HFFc6 (cell line): Measurements from ENCODE around the gene SKIDA1. TPM values are rescaled to one million over a fixed set of nuclear protein-coding genes. Genes with fewer than 3 reads are reported as not detected.

Experiments used
- DNase-seq: peaks from one replicate; pipeline ENCODE4 v3.0.0-alpha.2; 2018
- H3K27ac Mint-ChIP-seq: 2 replicates; pipeline ENCODE4 v1.8.0; 2020; ENCODE audit warnings: mild to moderate bottlenecking, mixed read lengths
- H3K27me3 Mint-ChIP-seq: 2 replicates; pipeline ENCODE4 v1.8.0; 2021; ENCODE audit warnings: mild to moderate bottlenecking, moderate library complexity, mixed read lengths; ENCODE audit not compliant: insufficient read depth
- H3K36me3 Mint-ChIP-seq: 2 replicates; pipeline ENCODE4 v1.8.0; 2021; ENCODE audit warnings: low read depth, mixed read lengths
- H3K4me1 Mint-ChIP-seq: 2 replicates; pipeline ENCODE4 v1.8.0; 2020; ENCODE audit warnings: low read depth, mixed read lengths
- H3K4me3 Mint-ChIP-seq: 2 replicates; pipeline ENCODE4 v1.8.0; 2020; ENCODE audit warnings: mild to moderate bottlenecking, moderate library complexity, mixed read lengths
- H3K9me3 Mint-ChIP-seq: 2 replicates; pipeline ENCODE4 v1.8.0; 2020; ENCODE audit warnings: mild to moderate bottlenecking, mixed read lengths
- CTCF ChIP-seq: fragments of 200-600 bp; sonication (generic); IDR thresholded peaks from 2 replicates; pipeline ENCODE4 v1.5.0; 2021; ENCODE audit warnings: antibody characterized with exemption, mild to moderate bottlenecking
- total RNA-seq, 6 experiments: library from RNA; stranded (reverse); fragmentation: NEBNext Ultra II Directional; extraction: Animal tissue kit (Norgen Biotek cat#: 25700); gene quantifications; 2 replicates in 1 of 6; 3 replicates in 5 of 6; pipeline ENCODE4 v1.2.3, GENCODE V29; 2021

Gene SKIDA1
- total RNA-seq, 6 experiments from 2014 or later = 0.35 to 0.71 (median 0.46) TPM

- no peak for TF ChIP-seq CTCF
- H3K27ac Mint-ChIP-seq = no peak overlapping the region
- H3K4me1 Mint-ChIP-seq = peaks cover 12% of the 10 kb centered on the region; the same call in 1 of the 2 replicates
- H3K9me3 Mint-ChIP-seq = no peaks in the 10 kb centered on the region
- no peaks in the 10 kb centered on the region for H3K36me3 Mint-ChIP-seq
- H3K4me3 Mint-ChIP-seq = no peak overlapping the region
- peaks cover 7% of the 10 kb centered on the region; the same call in 1 of the 2 replicates for H3K27me3 Mint-ChIP-seq
- no peak for DNase-seq
These were observed 18.3 kb downstream of the SKIDA1 start for GRCh38 chr10:21507150-21507549.

GRCh38 chr10:21506351-21506750, 19.1 kb downstream of the SKIDA1 start:
- no peak for TF ChIP-seq CTCF
- Mint-ChIP-seq H3K4me1 (peaks cover 4% of the 10 kb centered on the region; the same call in 1 of the 2 replicates), H3K27me3 (peaks cover 8% of the 10 kb centered on the region; the same call in 1 of the 2 replicates), H3K27ac (no peak overlapping the region), H3K9me3 (no peaks in the 10 kb centered on the region), H3K4me3 (no peak overlapping the region), H3K36me3 (no peaks in the 10 kb centered on the region)
- no peak for DNase-seq

GRCh38 chr10:21505711-21506278, 19.7 kb downstream of the SKIDA1 start:
- no peak for TF ChIP-seq CTCF
- Mint-ChIP-seq H3K27ac (no peak overlapping the region), H3K9me3 (no peaks in the 10 kb centered on the region), H3K4me1 (no peaks in the 10 kb centered on the region), H3K27me3 (peaks cover 8% of the 10 kb centered on the region; the same call in 1 of the 2 replicates), H3K4me3 (no peak overlapping the region), H3K36me3 (no peaks in the 10 kb centered on the region)
- DNase-seq = no peak

- no peaks in the 10 kb centered on the region for H3K4me1 Mint-ChIP-seq
- no peak overlapping the region for H3K27ac Mint-ChIP-seq
These were observed 21.9 kb downstream of the SKIDA1 start for GRCh38 chr10:21503542-21503941.

GRCh38 chr10:21502348-21502740, 23.1 kb downstream of the SKIDA1 start:
- no peak for TF ChIP-seq CTCF
- H3K4me1 Mint-ChIP-seq = peaks cover 10% of the 10 kb centered on the region
- no peaks in the 10 kb centered on the region for H3K36me3 Mint-ChIP-seq
- H3K27me3 Mint-ChIP-seq = peaks cover 13% of the 10 kb centered on the region; the same call in 1 of the 2 replicates
- no peak overlapping the region for H3K27ac Mint-ChIP-seq
- H3K4me3 Mint-ChIP-seq = no peak overlapping the region
- H3K9me3 Mint-ChIP-seq = no peaks in the 10 kb centered on the region
- DNase-seq = no peak

More at GRCh38 chr10:21503542-21503941, 21.9 kb downstream of the SKIDA1 start:
- no peaks in the 10 kb centered on the region for H3K36me3 Mint-ChIP-seq
- peaks cover 13% of the 10 kb centered on the region; the same call in 1 of the 2 replicates for H3K27me3 Mint-ChIP-seq
- no peak for DNase-seq
- H3K4me3 Mint-ChIP-seq = no peak overlapping the region
- TF ChIP-seq CTCF = no peak
- H3K9me3 Mint-ChIP-seq = no peaks in the 10 kb centered on the region
